HG03039 (cell line): ENCODE results near the gene HASPIN.

Experiments
- ATAC-seq: cut with Tn5 transposase; IDR thresholded peaks from one replicate; pipeline ENCODE4 v1.9.1; 2021; ENCODE audit warnings: mild to moderate bottlenecking, moderate library complexity; ENCODE audit not compliant: unreplicated experiment

Gene HASPIN

GRCh38 chr17:3762922-3763776 lies 39.4 kb downstream of the HASPIN start:
- peak; percentile 48 for ATAC-seq

DNA sequence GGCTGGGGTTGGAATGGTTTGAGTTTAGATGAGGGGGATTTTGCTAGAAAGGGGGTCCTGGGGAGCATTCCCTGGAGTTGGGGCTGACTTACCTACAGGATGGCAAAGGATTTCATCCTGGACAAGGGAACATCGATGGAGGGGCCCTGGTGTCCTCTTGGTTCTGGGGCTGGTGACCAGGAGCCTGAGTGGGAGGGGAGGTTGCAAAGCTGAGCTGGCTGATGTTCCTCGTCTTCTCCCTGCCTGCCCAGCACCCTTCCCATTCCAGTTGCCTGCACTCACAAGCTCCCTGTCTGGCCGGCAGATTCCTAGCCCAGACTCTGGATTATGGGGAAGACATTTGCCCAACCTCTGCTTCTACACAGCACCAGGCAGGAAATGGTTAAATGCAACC lies 40.1 kb downstream of the HASPIN start:
- no peak for ATAC-seq

GRCh38 chr17:3765981-3766380 lies 42.3 kb downstream of the HASPIN start:
- ATAC-seq: no peak

DNA sequence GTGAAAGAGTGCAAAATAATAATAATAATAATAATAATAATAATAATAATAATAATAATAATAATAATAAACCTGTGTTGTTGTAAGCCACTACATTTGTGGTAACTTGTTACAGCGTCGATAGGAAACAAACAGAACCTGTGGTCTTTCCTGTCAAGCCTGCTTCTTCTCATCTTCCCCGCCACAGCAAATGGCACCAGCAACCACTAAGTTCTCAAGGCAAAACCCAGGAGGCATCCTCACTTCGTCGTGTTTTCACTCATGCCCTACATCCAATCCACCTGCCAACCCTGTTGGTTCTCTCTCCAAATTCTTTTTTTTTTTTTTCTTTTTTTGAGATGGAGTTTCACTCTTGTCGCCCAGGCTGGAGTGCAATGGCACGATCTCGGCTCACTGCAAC lies 43.1 kb downstream of the HASPIN start:
- no peak for ATAC-seq

GRCh38 chr17:3768341-3768740 lies 44.6 kb downstream of the HASPIN start:
- ATAC-seq: no peak

- no peak for ATAC-seq
These were observed 45.1 kb downstream of the HASPIN start for GRCh38 chr17:3768769-3769168.

- no peak for ATAC-seq
These were observed 46.8 kb downstream of the HASPIN start for GRCh38 chr17:3770466-3770865.

DNA sequence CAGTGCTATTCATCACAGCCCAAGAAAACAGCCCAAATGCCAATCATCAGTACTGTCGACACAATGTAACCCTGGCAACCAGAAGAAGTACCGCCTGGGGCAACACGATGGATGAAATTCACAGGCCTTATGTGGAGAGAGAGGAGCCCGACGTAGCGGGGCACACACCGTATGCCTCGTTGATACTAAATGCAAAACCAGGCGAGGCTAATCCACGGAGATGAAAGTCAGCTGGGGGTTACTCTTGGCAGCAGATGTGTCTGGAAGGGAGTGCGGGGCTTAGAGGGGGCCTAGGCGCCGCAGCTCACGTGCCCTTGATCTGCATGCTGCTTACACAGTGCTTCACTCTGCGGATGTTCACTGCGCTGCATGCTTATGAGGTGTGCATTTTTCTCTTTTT lies 47.4 kb downstream of the HASPIN start:
- ATAC-seq: no peak

- no peak for ATAC-seq
These were observed 49.1 kb downstream of the HASPIN start for GRCh38 chr17:3772764-3773163.

- ATAC-seq: no peak
These were observed 49.8 kb downstream of the HASPIN start for GRCh38 chr17:3773511-3773910.

DNA sequence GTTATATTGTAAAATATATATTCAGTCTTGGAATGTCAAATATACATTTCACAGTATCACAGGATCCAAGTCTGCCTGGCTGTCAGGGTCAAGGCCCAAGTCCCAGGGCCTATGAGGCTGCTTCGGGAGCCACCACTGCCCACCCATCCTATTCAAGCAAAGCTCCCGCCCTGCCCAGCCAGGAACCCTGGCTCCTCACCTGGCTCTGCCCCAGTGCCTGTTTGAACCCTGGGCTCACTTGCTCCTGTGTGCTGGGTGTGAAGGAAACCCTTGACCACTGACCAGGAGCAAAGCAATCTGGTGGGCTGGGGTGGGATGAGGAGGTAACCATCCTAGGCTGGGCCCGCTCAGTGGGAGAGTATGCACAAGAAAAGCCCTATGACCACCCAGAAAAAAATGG lies 50.3 kb downstream of the HASPIN start:
- no peak for ATAC-seq
